ENCODE measurements around the gene AGAP3.

Gene AGAP3

DNA sequence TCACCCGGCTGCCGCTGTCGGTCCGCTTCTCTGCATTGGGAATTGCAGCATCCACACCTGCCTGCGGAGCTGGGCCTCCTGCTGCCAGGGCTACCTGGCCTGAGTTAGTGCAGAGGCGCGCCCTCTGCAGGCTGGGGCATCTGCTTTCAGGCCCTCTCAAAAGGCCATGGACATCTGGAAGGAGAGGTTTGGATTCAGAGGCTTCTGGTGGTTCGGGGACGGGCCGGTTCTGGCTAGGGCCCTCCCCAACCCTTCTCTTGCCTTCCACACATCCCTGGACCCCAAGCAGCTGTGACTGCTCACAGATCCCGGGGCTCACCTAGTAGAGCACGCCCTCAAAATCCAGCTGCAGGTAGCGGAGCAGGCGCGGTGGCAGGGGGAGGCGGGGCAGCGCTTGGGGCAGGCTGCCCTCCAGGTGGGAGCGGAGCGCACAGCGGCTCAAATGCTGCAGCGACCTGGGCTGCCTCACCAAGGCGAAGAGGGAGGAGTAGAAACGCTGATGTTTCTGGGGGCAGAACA, 89.6 kb downstream of the AGAP3 start:
- peaks cover 7% of the 10 kb centered on the region for H3K4me1 ChIP-seq (ENCODE audit: low read length)
- H3K79me2 ChIP-seq (ENCODE audit: low read length) = no peaks in the 10 kb centered on the region
- H3K36me3 ChIP-seq (replicated peaks; ENCODE audit: low read depth, low read length) = no peaks in the 10 kb centered on the region
- TF ChIP-seq EZH2phosphoT487 (IDR thresholded peaks at IDR 0.05; ENCODE audit: low read depth) = no peak
- TF ChIP-seq, protein P1, sequence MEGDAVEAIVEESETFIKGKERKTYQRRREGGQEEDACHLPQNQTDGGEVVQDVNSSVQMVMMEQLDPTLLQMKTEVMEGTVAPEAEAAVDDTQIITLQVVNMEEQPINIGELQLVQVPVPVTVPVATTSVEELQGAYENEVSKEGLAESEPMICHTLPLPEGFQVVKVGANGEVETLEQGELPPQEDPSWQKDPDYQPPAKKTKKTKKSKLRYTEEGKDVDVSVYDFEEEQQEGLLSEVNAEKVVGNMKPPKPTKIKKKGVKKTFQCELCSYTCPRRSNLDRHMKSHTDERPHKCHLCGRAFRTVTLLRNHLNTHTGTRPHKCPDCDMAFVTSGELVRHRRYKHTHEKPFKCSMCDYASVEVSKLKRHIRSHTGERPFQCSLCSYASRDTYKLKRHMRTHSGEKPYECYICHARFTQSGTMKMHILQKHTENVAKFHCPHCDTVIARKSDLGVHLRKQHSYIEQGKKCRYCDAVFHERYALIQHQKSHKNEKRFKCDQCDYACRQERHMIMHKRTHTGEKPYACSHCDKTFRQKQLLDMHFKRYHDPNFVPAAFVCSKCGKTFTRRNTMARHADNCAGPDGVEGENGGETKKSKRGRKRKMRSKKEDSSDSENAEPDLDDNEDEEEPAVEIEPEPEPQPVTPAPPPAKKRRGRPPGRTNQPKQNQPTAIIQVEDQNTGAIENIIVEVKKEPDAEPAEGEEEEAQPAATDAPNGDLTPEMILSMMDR (IDR thresholded peaks at IDR 0.05; ENCODE audit: low read depth, low read length) = no peak
- no peak overlapping the region for H3K4me2 ChIP-seq (ENCODE audit: low read length)
- H4K20me1 ChIP-seq (ENCODE audit: insufficient read depth, low read length) = peaks cover 4% of the 10 kb centered on the region; the same call in 1 of the 2 replicates
- H3K27me3 ChIP-seq (ENCODE audit: low read depth, low read length) = peaks cover 66% of the 10 kb centered on the region
- H3K9me3 ChIP-seq (ENCODE audit: insufficient read depth, low read length) = no peaks in the 10 kb centered on the region
- H3K9ac ChIP-seq (ENCODE audit: low read length) = no peak overlapping the region
- H3K4me3 ChIP-seq (ENCODE audit: low read length) = no peak overlapping the region
- no peak overlapping the region for H3K27ac ChIP-seq (ENCODE audit: low read length)
- H2AFZ ChIP-seq (ENCODE audit: low read depth, low read length) = no peak overlapping the region

DNA sequence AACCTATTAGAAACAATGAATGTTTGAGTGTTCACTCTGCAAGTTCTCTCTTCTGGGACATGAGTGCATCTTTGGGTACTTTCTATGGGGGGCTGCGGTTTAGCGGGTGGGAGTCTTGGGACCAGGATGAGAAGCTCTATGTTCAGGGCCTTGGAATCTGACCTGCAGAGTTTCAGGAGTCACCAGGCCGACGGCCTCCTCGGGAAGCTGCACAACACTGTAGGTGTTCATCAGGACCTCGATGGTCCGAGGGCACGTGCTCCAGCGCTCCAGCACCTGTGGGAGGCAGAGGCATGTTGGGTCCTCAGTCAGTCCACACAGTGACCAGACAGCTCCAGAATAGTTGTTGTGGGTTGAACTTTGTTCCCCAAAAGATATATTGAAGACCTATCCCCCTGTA, 90.1 kb downstream of the AGAP3 start:
- Histone ChIP-seq H3K4me1 (ENCODE audit: low read length) (peaks cover 7% of the 10 kb centered on the region), H3K4me3 (ENCODE audit: low read length) (no peak overlapping the region), H3K79me2 (ENCODE audit: low read length) (no peaks in the 10 kb centered on the region), H3K36me3 (replicated peaks; ENCODE audit: low read depth, low read length) (no peaks in the 10 kb centered on the region), H3K9ac (ENCODE audit: low read length) (no peak overlapping the region), H3K9me3 (ENCODE audit: insufficient read depth, low read length) (no peaks in the 10 kb centered on the region), H2AFZ (ENCODE audit: low read depth, low read length) (no peak overlapping the region), H4K20me1 (ENCODE audit: insufficient read depth, low read length) (peaks cover 4% of the 10 kb centered on the region; the same call in 1 of the 2 replicates), H3K27ac (ENCODE audit: low read length) (no peak overlapping the region), H3K27me3 (ENCODE audit: low read depth, low read length) (peaks cover 61% of the 10 kb centered on the region), H3K4me2 (ENCODE audit: low read length) (no peak overlapping the region)
- TF ChIP-seq, protein P1 (IDR thresholded peaks at IDR 0.05; ENCODE audit: low read depth, low read length) = no peak
- no peak for TF ChIP-seq EZH2phosphoT487 (IDR thresholded peaks at IDR 0.05; ENCODE audit: low read depth)

DNA sequence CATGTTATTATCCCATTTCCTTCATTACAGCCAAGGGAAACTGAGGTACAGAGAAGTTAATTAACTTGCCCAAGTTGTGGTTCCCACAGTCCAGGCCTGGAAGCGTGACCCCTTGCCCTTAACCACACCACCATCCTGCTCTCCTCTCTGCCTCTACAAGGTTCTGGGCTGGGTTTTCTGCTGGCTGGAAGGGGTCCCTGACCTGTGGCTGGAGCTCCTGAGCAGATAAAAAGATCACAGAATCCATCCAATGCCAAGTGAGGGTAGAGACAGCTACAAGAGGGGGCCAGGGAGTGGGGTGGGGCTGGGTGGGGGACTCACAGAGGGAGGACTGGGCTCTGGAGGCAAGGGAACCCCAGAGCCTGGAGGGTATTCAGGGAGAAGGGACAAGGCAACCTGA, 91.0 kb downstream of the AGAP3 start:
- H3K9me3 ChIP-seq (ENCODE audit: insufficient read depth, low read length) = no peaks in the 10 kb centered on the region
- no peak overlapping the region for H3K27ac ChIP-seq (ENCODE audit: low read length)
- no peak overlapping the region for H3K4me3 ChIP-seq (ENCODE audit: low read length)
- no peaks in the 10 kb centered on the region for H3K36me3 ChIP-seq (replicated peaks; ENCODE audit: low read depth, low read length)
- H2AFZ ChIP-seq (ENCODE audit: low read depth, low read length) = no peak overlapping the region
- H3K4me2 ChIP-seq (ENCODE audit: low read length) = no peak overlapping the region
- H3K27me3 ChIP-seq (ENCODE audit: low read depth, low read length) = peaks cover 57% of the 10 kb centered on the region
- TF ChIP-seq, protein P1 (IDR thresholded peaks at IDR 0.05; ENCODE audit: low read depth, low read length) = no peak
- no peak for TF ChIP-seq EZH2phosphoT487 (IDR thresholded peaks at IDR 0.05; ENCODE audit: low read depth)
- peaks cover 4% of the 10 kb centered on the region; the same call in 1 of the 2 replicates for H4K20me1 ChIP-seq (ENCODE audit: insufficient read depth, low read length)
- no peak overlapping the region for H3K9ac ChIP-seq (ENCODE audit: low read length)
- peaks cover 2% of the 10 kb centered on the region for H3K4me1 ChIP-seq (ENCODE audit: low read length)
- H3K79me2 ChIP-seq (ENCODE audit: low read length) = no peaks in the 10 kb centered on the region

DNA sequence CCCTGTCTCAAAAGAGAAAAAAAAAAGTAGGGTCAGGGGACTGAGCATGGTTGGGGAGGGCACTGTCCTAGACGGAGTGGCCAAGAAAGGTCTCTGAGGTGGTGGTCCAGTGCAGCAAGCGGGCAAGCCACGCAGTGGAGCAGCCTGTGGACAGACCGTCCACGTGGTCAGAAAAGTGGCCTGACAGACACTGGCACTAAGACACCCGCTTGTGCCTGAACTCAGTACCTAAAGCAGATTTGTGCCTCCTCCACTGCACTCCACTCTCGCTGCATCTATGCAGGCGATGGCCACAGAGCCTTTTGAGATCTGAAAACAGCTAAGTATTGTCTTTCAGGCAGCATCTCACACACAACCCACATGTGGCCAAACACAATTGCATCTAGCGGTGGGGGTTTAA, 92.0 kb downstream of the AGAP3 start:
- Histone ChIP-seq H3K4me1 (ENCODE audit: low read length) (no peaks in the 10 kb centered on the region), H2AFZ (ENCODE audit: low read depth, low read length) (no peak overlapping the region), H4K20me1 (ENCODE audit: insufficient read depth, low read length) (peaks cover 4% of the 10 kb centered on the region; the same call in 1 of the 2 replicates), H3K4me3 (ENCODE audit: low read length) (no peak overlapping the region), H3K4me2 (ENCODE audit: low read length) (no peak overlapping the region), H3K9ac (ENCODE audit: low read length) (no peak overlapping the region), H3K27ac (ENCODE audit: low read length) (no peak overlapping the region), H3K79me2 (ENCODE audit: low read length) (no peaks in the 10 kb centered on the region), H3K36me3 (replicated peaks; ENCODE audit: low read depth, low read length) (no peaks in the 10 kb centered on the region), H3K9me3 (ENCODE audit: insufficient read depth, low read length) (no peaks in the 10 kb centered on the region), H3K27me3 (ENCODE audit: low read depth, low read length) (peaks cover 60% of the 10 kb centered on the region)
- TF ChIP-seq, protein P1 (IDR thresholded peaks at IDR 0.05; ENCODE audit: low read depth, low read length) = no peak
- no peak for TF ChIP-seq EZH2phosphoT487 (IDR thresholded peaks at IDR 0.05; ENCODE audit: low read depth)

All from OCI-LY3 (cell line).